GM18499 (cell line): ENCODE results near the gene OAS2.

Experiments used
- ATAC-seq: cut with Tn5 transposase; IDR thresholded peaks from one replicate; pipeline ENCODE4 v1.9.1; 2021; ENCODE audit warnings: moderate number of reproducible peaks; ENCODE audit not compliant: insufficient read depth, unreplicated experiment

Gene OAS2

GRCh38 chr12:113010701-113011100 is 32.4 kb downstream of the OAS2 start:
- no peak for ATAC-seq

GRCh38 chr12:113014565-113014964 is 36.2 kb downstream of the OAS2 start:
- no peak for ATAC-seq

GRCh38 chr12:113016796-113017195 is 38.5 kb downstream of the OAS2 start:
- no peak for ATAC-seq

- no peak for ATAC-seq
Measured at GRCh38 chr12:113019025-113019424, 40.7 kb downstream of the OAS2 start.

GRCh38 chr12:113021500-113021899 is 43.2 kb downstream of the OAS2 start:
- ATAC-seq: no peak

- no peak for ATAC-seq
Measured at GRCh38 chr12:113022563-113023297, 44.4 kb downstream of the OAS2 start.

GRCh38 chr12:113027726-113028125 is 49.4 kb downstream of the OAS2 start:
- ATAC-seq: no peak

GRCh38 chr12:113030875-113031525 is 52.7 kb downstream of the OAS2 start:
- no peak for ATAC-seq

GRCh38 chr12:113039911-113040445 is 61.7 kb downstream of the OAS2 start:
- ATAC-seq: no peak

- ATAC-seq: no peak
Measured at GRCh38 chr12:113040722-113041171, 62.4 kb downstream of the OAS2 start.

- ATAC-seq: no peak
Measured at GRCh38 chr12:113041560-113041959, 63.2 kb downstream of the OAS2 start.

- no peak for ATAC-seq
Measured at GRCh38 chr12:113043240-113043639, 64.9 kb downstream of the OAS2 start.

GRCh38 chr12:113044516-113044915 is 66.2 kb downstream of the OAS2 start:
- no peak for ATAC-seq

GRCh38 chr12:113048716-113049127 is 70.4 kb downstream of the OAS2 start:
- no peak for ATAC-seq

GRCh38 chr12:113049976-113050742 is 71.8 kb downstream of the OAS2 start:
- no peak for ATAC-seq

GRCh38 chr12:113050795-113051194 is 72.5 kb downstream of the OAS2 start:
- ATAC-seq: no peak

- ATAC-seq: no peak
Measured at GRCh38 chr12:113051759-113052158, 73.4 kb downstream of the OAS2 start.

- no peak for ATAC-seq
Measured at GRCh38 chr12:113052326-113052725, 74.0 kb downstream of the OAS2 start.

- no peak for ATAC-seq
Measured at GRCh38 chr12:113054948-113055486, 76.7 kb downstream of the OAS2 start.

- no peak for ATAC-seq
Measured at GRCh38 chr12:113055594-113056380, 77.5 kb downstream of the OAS2 start.
